Ascending aorta (tissue), 2 donors: ENCODE measurements around the gene CRB2. TPM values are rescaled to one million over a fixed set of nuclear protein-coding genes. Genes with fewer than 3 reads are reported as not detected.
A peak's percentile ranks its signal among the peaks of the same experiment; 100 is the strongest.

ENCODE experiments used
- DNase-seq, 2 donors: peaks; one replicate each; pipeline ENCODE4 v3.0.0-alpha.2; 2019; ENCODE audit warnings: low spot score in 2 of 2
- H3K27ac ChIP-seq, 2 donors: fragments of 200-600 bp; sonication (generic); one replicate each; pipeline ENCODE4 v1.5.1; 2016 to 2017; ENCODE audit warnings: mild to moderate bottlenecking in 1 of 2
- H3K27me3 ChIP-seq: fragments of 200-600 bp; sonication (generic); one replicate; pipeline ENCODE4 v1.5.1; 2017
- H3K36me3 ChIP-seq, 2 donors: fragments of 200-600 bp; sonication (generic); one replicate each; pipeline ENCODE4 v1.5.1; 2016
- H3K4me1 ChIP-seq, 2 donors: fragments of 200-600 bp; sonication (generic); one replicate each; pipeline ENCODE4 v1.5.1; 2016 to 2017; ENCODE audit warnings: mild to moderate bottlenecking in 1 of 2
- H3K4me3 ChIP-seq, 2 donors: fragments of 200-600 bp; sonication (generic); one replicate each; pipeline ENCODE4 v1.5.1; 2016 to 2017; ENCODE audit warnings: mild to moderate bottlenecking in 1 of 2
- H3K9me3 ChIP-seq, 2 donors: fragments of 200-600 bp; sonication (generic); one replicate each; pipeline ENCODE4 v1.5.1; 2016
- intact Hi-C: fragments of 100-400 bp; cut with DNase I; formaldehyde crosslinking; loops from one replicate; pipeline ENCODE4 v1.15.1; 2023
- total RNA-seq: library from RNA; depleted of rRNA; stranded (reverse); fragments of >200 nt; gene quantifications from one replicate; pipeline ENCODE4 v1.1.0, GENCODE V29; 2016
- TF ChIP-seq, protein P1 (sequence below), 3 experiments: fragments of 200-600 bp in 2 of 3; fragments of 450-650 bp in 1 of 3; sonication (generic) in 2 of 3; IDR thresholded peaks; one replicate each; pipeline ENCODE4 v1.5.1; 2016 to 2019; ENCODE audit warnings: antibody characterized with exemption in 3 of 3, mild to moderate bottlenecking in 1 of 3, moderate library complexity in 1 of 3

CRB2 gene
- total RNA-seq, 1 donor from 2014 or later: not detected

DNA sequence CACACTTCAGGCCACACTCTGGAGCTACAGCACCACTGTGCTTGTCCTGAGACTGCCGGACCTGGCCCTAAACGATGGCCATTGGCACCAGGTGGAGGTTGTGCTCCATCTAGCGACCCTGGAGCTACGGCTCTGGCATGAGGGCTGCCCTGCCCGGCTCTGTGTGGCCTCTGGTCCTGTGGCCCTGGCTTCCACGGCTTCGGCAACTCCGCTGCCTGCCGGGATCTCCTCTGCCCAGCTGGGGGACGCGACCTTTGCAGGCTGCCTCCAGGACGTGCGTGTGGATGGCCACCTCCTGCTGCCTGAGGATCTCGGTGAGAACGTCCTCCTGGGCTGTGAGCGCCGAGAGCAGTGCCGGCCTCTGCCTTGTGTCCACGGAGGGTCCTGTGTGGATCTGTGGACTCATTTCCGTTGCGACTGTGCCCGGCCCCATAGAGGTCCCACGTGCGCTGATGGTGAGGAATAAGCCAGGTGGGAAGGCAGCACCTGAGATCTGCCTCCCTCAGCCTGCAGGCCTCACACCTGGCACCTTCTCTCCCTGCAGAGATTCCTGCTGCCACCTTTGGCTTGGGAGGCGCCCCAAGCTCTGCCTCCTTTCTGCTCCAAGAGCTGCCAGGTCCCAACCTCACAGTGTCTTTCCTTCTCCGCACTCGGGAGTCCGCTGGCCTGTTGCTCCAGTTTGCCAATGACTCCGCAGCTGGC is 14.7 kb downstream of the CRB2 start:
- no peak for DNase-seq
- no peaks in the 10 kb centered on the region for H3K36me3 ChIP-seq
- H3K27ac ChIP-seq: no peak overlapping the region
- no peaks in the 10 kb centered on the region for H3K9me3 ChIP-seq
- intact Hi-C loops: no loop called here
- H3K4me1 ChIP-seq: no peaks in the 10 kb centered on the region
- TF ChIP-seq, protein P1, sequence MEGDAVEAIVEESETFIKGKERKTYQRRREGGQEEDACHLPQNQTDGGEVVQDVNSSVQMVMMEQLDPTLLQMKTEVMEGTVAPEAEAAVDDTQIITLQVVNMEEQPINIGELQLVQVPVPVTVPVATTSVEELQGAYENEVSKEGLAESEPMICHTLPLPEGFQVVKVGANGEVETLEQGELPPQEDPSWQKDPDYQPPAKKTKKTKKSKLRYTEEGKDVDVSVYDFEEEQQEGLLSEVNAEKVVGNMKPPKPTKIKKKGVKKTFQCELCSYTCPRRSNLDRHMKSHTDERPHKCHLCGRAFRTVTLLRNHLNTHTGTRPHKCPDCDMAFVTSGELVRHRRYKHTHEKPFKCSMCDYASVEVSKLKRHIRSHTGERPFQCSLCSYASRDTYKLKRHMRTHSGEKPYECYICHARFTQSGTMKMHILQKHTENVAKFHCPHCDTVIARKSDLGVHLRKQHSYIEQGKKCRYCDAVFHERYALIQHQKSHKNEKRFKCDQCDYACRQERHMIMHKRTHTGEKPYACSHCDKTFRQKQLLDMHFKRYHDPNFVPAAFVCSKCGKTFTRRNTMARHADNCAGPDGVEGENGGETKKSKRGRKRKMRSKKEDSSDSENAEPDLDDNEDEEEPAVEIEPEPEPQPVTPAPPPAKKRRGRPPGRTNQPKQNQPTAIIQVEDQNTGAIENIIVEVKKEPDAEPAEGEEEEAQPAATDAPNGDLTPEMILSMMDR (IDR thresholded peaks at IDR 0.05): no peak
- no peaks in the 10 kb centered on the region for H3K27me3 ChIP-seq
- no peak overlapping the region for H3K4me3 ChIP-seq

DNA sequence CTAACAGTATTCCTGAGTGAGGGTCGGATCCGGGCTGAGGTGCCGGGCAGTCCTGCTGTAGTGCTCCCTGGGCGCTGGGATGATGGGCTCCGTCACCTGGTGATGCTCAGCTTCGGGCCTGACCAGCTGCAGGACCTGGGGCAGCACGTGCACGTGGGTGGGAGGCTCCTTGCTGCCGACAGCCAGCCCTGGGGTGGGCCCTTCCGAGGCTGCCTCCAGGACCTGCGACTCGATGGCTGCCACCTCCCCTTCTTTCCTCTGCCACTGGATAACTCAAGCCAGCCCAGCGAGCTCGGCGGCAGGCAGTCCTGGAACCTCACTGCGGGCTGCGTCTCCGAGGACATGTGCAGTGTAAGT is 15.2 kb downstream of the CRB2 start:
- Histone ChIP-seq H3K27ac (no peak overlapping the region), H3K9me3 (no peaks in the 10 kb centered on the region), H3K36me3 (no peaks in the 10 kb centered on the region), H3K4me3 (no peak overlapping the region), H3K4me1 (no peaks in the 10 kb centered on the region), H3K27me3 (no peaks in the 10 kb centered on the region)
- intact Hi-C loops: no loop called here
- TF ChIP-seq, protein P1 (IDR thresholded peaks at IDR 0.05): no peak
- DNase-seq: no peak

DNA sequence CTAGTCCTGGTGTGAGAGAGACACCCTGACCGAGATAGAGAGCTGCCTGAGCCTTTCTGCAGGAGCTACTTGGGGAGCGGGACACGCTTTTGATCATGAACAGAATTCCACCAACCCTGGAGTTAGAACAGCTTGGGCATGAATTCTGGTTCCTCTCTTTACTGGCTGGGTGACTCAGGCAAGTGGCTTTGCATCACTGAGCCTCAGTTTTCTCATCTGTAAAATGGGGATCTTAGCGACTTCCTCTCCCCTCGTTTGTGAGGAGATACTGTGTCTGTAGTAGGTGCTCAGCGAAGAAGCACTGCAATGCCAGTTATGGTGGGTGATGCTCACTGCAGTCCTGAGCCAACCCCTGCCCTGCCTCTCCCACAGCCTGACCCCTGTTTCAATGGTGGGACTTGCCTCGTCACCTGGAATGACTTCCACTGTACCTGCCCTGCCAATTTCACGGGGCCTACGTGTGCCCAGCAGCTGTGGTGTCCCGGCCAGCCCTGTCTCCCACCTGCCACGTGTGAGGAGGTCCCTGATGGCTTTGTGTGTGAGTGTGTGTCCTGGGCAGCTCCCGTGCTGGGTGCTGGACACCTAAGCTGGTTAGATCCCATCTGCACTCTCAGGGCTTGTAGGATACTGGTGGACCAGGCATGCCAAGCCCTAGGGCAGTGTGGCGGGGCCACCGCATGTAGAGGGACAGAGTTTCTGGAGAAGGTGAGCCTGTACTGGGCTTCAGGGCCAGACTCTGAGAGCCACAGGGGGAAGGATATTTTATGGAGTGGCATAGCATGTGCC is 16.0 kb downstream of the CRB2 start:
- no peaks in the 10 kb centered on the region for H3K4me1 ChIP-seq
- DNase-seq: no peak
- TF ChIP-seq, protein P1 (IDR thresholded peaks at IDR 0.05): no peak
- H3K4me3 ChIP-seq: no peak overlapping the region
- H3K36me3 ChIP-seq: no peaks in the 10 kb centered on the region
- H3K27ac ChIP-seq: no peak overlapping the region
- no peaks in the 10 kb centered on the region for H3K27me3 ChIP-seq
- intact Hi-C loops: no loop called here
- H3K9me3 ChIP-seq: no peaks in the 10 kb centered on the region

DNA sequence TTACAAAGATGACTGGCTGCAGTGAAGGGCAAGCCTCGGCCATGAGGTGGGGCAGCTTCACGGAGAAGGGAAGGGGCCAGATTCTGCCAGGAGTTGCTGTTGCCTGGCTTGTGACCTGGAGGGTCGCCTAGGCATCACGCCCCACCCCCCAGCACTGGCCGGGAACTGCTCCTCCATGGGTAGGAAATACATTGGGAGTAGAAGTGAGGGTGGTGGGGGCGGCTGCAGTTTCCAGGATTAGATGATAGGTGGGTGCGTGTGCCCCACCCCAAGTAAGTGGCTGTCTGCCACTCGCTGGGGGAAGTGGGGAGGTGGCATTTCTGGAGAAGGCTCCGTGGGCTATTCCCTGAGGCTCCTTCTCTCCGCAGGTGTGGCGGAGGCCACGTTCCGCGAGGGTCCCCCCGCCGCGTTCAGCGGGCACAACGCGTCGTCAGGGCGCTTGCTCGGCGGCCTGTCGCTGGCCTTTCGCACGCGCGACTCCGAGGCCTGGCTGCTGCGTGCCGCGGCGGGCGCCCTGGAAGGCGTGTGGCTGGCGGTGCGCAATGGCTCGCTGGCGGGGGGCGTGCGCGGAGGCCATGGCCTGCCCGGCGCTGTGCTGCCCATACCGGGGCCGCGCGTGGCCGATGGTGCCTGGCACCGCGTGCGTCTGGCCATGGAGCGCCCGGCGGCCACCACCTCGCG is 16.9 kb downstream of the CRB2 start:
- no peak overlapping the region for H3K27ac ChIP-seq
- no peak for DNase-seq
- TF ChIP-seq, protein P1 (IDR thresholded peaks at IDR 0.05): no peak
- no peaks in the 10 kb centered on the region for H3K9me3 ChIP-seq
- intact Hi-C loops: no loop called here
- H3K4me3 ChIP-seq: peak overlapping the region in 1 of 2 donors; percentile 0
- H3K27me3 ChIP-seq: no peaks in the 10 kb centered on the region
- H3K4me1 ChIP-seq: no peaks in the 10 kb centered on the region
- no peaks in the 10 kb centered on the region for H3K36me3 ChIP-seq

DNA sequence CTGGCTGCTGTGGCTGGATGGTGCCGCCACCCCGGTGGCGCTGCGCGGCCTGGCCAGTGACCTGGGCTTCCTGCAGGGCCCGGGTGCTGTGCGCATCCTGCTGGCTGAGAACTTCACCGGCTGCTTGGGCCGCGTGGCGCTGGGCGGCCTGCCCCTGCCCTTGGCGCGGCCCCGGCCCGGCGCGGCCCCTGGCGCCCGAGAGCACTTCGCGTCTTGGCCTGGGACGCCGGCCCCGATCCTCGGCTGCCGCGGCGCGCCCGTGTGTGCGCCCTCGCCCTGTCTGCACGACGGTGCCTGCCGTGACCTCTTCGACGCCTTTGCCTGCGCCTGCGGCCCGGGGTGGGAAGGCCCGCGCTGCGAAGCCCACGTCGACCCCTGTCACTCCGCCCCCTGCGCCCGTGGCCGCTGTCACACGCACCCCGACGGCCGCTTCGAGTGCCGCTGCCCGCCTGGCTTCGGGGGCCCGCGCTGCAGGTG is 17.5 kb downstream of the CRB2 start:
- no peak overlapping the region for H3K27ac ChIP-seq
- peak overlapping the region in 1 of 2 donors; percentile 0 for H3K4me3 ChIP-seq
- intact Hi-C loops: no loop called here
- TF ChIP-seq, protein P1 (IDR thresholded peaks at IDR 0.05): no peak
- no peaks in the 10 kb centered on the region for H3K27me3 ChIP-seq
- no peaks in the 10 kb centered on the region for H3K4me1 ChIP-seq
- no peak for DNase-seq
- H3K9me3 ChIP-seq: no peaks in the 10 kb centered on the region
- no peaks in the 10 kb centered on the region for H3K36me3 ChIP-seq
